ENCODE measurements around the gene PM20D1. TPM values are rescaled to one million over a fixed set of nuclear protein-coding genes. Genes with fewer than 3 reads are reported as not detected.

PM20D1 gene
- total and polyA plus RNA-seq, 2 donors (not counting 1 experiment from before 2014, with no cell fraction given) = not detected

DNA sequence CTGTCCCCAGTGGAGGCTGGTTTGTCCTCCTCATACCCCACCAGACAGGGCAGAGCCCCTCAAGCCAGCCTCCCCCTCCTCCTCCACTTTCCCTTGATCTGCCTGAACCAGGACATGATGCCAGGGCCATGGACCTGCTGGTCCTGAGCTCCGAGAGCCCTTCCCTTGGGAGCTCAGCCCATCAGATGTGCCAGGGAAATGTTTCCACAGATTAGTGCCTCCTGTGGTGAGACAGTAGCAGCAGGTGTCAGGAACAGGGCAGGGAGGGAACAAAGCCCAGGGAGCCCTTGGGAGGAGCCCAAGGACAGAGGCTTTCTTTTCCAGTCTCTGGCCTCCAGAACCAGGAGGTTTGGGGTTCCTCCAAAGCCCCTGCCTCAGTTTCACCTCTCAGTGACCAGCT, 22.3 kb downstream of the PM20D1 start:
- Histone ChIP-seq H3K27ac (ENCODE audit: insufficient read depth, low read length) (no peak overlapping the region), H3K36me3 (ENCODE audit: control insufficient read depth, insufficient read depth, low read length) (no peaks in the 10 kb centered on the region), H3K27me3 (ENCODE audit: control insufficient read depth, insufficient read depth, low read length) (peaks cover 12% of the 10 kb centered on the region), H3K9me3 (ENCODE audit: control insufficient read depth, insufficient read depth, low read depth, low read length) (no peaks in the 10 kb centered on the region), H4K20me1 (ENCODE audit: control insufficient read depth, extremely low read depth, insufficient read depth, low read length) (no peaks in the 10 kb centered on the region), H3K4me3 (replicated peaks in 1 of 4; ENCODE audit: control extremely low read depth in 1 of 4, insufficient read depth in 1 of 4, low read depth in 3 of 4, low read length in 4 of 4) (no peak overlapping the region), H2AFZ (ENCODE audit: low read length) (no peak overlapping the region), H3K4me2 (ENCODE audit: extremely low read depth, insufficient read depth, low read length) (no peak overlapping the region), H3K79me2 (ENCODE audit: control insufficient read depth, insufficient read depth, low read length) (no peaks in the 10 kb centered on the region), H3K9ac (ENCODE audit: insufficient read depth, low read length) (no peak overlapping the region), H3K4me1 (ENCODE audit: control insufficient read depth, extremely low read depth, insufficient read depth, low read length) (no peaks in the 10 kb centered on the region)
- DNase-seq (ENCODE audit: low read depth in 2 of 2) = no peak
- TF ChIP-seq, protein P1, sequence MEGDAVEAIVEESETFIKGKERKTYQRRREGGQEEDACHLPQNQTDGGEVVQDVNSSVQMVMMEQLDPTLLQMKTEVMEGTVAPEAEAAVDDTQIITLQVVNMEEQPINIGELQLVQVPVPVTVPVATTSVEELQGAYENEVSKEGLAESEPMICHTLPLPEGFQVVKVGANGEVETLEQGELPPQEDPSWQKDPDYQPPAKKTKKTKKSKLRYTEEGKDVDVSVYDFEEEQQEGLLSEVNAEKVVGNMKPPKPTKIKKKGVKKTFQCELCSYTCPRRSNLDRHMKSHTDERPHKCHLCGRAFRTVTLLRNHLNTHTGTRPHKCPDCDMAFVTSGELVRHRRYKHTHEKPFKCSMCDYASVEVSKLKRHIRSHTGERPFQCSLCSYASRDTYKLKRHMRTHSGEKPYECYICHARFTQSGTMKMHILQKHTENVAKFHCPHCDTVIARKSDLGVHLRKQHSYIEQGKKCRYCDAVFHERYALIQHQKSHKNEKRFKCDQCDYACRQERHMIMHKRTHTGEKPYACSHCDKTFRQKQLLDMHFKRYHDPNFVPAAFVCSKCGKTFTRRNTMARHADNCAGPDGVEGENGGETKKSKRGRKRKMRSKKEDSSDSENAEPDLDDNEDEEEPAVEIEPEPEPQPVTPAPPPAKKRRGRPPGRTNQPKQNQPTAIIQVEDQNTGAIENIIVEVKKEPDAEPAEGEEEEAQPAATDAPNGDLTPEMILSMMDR (conservative IDR thresholded peaks at IDR 0.05 in 1 of 2, IDR thresholded peaks at IDR 0.05 in 1 of 2; ENCODE audit: low read depth in 1 of 2, low read length in 2 of 2) = no peak
- no peak for TF ChIP-seq EZH2 (IDR thresholded peaks at IDR 0.05; ENCODE audit: low read length, missing control alignments)

DNA sequence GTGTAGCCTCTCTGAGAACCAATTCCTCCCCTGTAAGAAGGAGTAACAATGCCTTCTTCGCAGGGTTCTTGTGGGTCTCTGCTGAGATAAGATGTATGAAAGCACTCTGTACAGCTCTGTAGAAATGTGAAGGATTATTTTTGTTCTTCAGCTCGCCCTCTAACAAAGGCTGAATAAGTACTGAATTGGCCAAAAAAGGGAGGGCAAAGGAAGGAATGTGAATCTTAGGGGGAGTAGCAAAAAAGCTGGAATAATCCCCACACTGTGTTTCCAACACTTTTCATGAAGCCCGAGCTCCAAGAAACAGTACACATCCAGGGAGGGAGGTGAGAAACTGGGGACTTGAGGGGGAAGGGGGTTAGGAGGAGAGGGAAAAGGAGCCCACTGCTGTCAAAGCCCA, 22.9 kb downstream of the PM20D1 start:
- H3K4me3 ChIP-seq (replicated peaks in 1 of 4; ENCODE audit: control extremely low read depth in 1 of 4, insufficient read depth in 1 of 4, low read depth in 3 of 4, low read length in 4 of 4) = no peak overlapping the region
- TF ChIP-seq EZH2 (IDR thresholded peaks at IDR 0.05; ENCODE audit: low read length, missing control alignments) = no peak
- TF ChIP-seq, protein P1 (conservative IDR thresholded peaks at IDR 0.05 in 1 of 2, IDR thresholded peaks at IDR 0.05 in 1 of 2; ENCODE audit: low read depth in 1 of 2, low read length in 2 of 2) = no peak
- H3K9ac ChIP-seq (ENCODE audit: insufficient read depth, low read length) = no peak overlapping the region
- H3K9me3 ChIP-seq (ENCODE audit: control insufficient read depth, insufficient read depth, low read depth, low read length) = no peaks in the 10 kb centered on the region
- peaks cover 12% of the 10 kb centered on the region for H3K27me3 ChIP-seq (ENCODE audit: control insufficient read depth, insufficient read depth, low read length)
- DNase-seq (ENCODE audit: low read depth in 2 of 2) = no peak
- H3K79me2 ChIP-seq (ENCODE audit: control insufficient read depth, insufficient read depth, low read length) = no peaks in the 10 kb centered on the region
- no peak overlapping the region for H3K27ac ChIP-seq (ENCODE audit: insufficient read depth, low read length)
- H3K4me1 ChIP-seq (ENCODE audit: control insufficient read depth, extremely low read depth, insufficient read depth, low read length) = no peaks in the 10 kb centered on the region
- no peak overlapping the region for H2AFZ ChIP-seq (ENCODE audit: low read length)
- no peak overlapping the region for H3K4me2 ChIP-seq (ENCODE audit: extremely low read depth, insufficient read depth, low read length)
- H4K20me1 ChIP-seq (ENCODE audit: control insufficient read depth, extremely low read depth, insufficient read depth, low read length) = no peaks in the 10 kb centered on the region
- no peaks in the 10 kb centered on the region for H3K36me3 ChIP-seq (ENCODE audit: control insufficient read depth, insufficient read depth, low read length)

DNA sequence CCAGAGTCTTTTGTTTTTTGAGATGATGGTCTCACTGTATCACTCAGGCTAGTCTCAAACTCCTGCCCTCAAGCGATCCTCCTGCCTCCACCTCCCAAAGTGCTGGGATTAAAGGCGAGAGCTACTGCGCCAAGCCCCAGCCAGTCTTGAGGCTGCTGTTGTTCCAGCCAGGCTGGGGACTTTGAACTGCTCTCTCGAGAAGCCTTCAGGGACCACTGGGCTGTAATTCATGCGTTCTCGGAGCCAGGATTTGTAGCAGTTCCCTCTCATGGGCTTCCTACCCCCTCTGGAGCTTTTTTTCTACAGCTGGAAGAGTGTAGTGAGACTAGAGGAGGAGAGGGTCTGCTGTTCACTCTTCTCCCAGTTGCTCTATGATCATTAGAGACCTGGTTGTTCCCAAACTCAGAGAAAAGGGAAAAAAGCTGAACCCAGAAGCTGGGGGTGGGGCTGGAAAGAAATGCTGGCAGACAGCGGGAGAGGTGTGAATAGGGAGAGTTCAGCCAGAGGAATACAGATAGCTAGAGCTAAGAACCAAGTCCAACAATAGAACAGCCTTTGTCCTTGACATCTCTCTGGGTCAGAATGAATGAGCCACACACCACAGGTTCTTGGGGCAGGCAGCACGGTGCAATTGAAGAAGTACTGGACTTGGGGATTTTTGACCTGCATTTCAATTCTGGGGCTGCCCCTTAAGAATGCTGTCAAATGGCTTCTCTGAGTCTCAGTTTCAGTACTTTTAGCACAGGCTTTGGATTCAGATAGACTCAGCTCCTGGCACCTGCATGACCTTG, 23.7 kb downstream of the PM20D1 start:
- Histone ChIP-seq H3K4me3 (replicated peaks in 1 of 4; ENCODE audit: control extremely low read depth in 1 of 4, insufficient read depth in 1 of 4, low read depth in 3 of 4, low read length in 4 of 4) (no peak overlapping the region), H3K27me3 (ENCODE audit: control insufficient read depth, insufficient read depth, low read length) (peaks cover 12% of the 10 kb centered on the region), H4K20me1 (ENCODE audit: control insufficient read depth, extremely low read depth, insufficient read depth, low read length) (no peaks in the 10 kb centered on the region), H3K4me2 (ENCODE audit: extremely low read depth, insufficient read depth, low read length) (no peak overlapping the region), H3K36me3 (ENCODE audit: control insufficient read depth, insufficient read depth, low read length) (no peaks in the 10 kb centered on the region), H3K9ac (ENCODE audit: insufficient read depth, low read length) (no peak overlapping the region), H3K27ac (ENCODE audit: insufficient read depth, low read length) (no peak overlapping the region), H2AFZ (ENCODE audit: low read length) (no peak overlapping the region), H3K4me1 (ENCODE audit: control insufficient read depth, extremely low read depth, insufficient read depth, low read length) (no peaks in the 10 kb centered on the region), H3K9me3 (ENCODE audit: control insufficient read depth, insufficient read depth, low read depth, low read length) (no peaks in the 10 kb centered on the region), H3K79me2 (ENCODE audit: control insufficient read depth, insufficient read depth, low read length) (no peaks in the 10 kb centered on the region)
- no peak for DNase-seq (ENCODE audit: low read depth in 2 of 2)
- TF ChIP-seq, protein P1 (conservative IDR thresholded peaks at IDR 0.05 in 1 of 2, IDR thresholded peaks at IDR 0.05 in 1 of 2; ENCODE audit: low read depth in 1 of 2, low read length in 2 of 2) = no peak
- TF ChIP-seq EZH2 (IDR thresholded peaks at IDR 0.05; ENCODE audit: low read length, missing control alignments) = no peak
